ENCODE measurements around the gene MBD4.
"Not testable (repeated sequence)": the region's sequence is repeated elsewhere in the genome, so short reads cannot be mapped to it uniquely, and the experiment has no call there.

The MBD4 gene

GRCh38 chr3:129403450-129403849 is 36.3 kb downstream of the MBD4 start:
- DNase-seq, result no peak

GRCh38 chr3:129402616-129403015 is 37.1 kb downstream of the MBD4 start:
- DNase-seq, result no peak

- DNase-seq, result no peak
Measured at GRCh38 chr3:129402210-129402609, 37.5 kb downstream of the MBD4 start.

GRCh38 chr3:129399895-129400357 is 39.8 kb downstream of the MBD4 start:
- DNase-seq, result no peak

DNA sequence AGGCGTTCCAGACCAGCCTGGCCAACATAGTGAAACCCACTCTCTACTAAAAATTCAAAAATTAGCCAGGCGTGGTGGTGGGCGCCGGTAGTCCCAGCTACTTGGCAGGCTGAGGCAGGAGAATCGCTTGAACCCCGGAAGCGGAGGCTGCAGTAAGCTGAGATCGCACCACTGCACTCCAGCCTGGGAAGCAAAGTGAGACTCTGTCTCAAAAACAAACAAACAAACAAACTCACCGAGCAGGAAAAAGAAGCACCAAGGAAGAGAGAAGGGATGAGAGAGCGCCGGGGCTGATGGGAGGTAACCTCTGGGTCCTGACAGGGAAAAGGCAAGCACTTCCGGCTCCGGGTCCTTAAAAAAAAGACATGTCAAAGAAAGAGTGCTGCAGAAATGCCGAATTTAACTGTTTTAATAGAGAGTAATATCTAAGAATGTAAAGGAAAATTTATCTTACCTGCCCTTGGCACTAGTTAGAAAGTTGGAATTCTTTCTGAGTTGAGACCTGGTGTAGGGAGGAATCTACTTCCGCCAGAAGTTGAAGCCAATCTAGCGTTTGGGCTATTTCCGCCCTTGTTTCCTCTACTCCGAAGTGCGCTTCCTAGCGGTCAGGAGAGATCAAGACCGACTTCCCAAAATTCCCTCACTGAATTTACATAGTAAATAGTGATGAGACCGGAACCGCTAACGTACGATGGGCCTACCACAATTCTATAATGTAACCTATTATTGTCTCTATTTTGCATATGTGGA is 40.4 kb downstream of the MBD4 start:
- DNase-seq, result peak; percentile 49 to 93

GRCh38 chr3:129398803-129399144 is 41.0 kb downstream of the MBD4 start:
- DNase-seq, result peak in 1 of 2 donors; percentile 40

DNA sequence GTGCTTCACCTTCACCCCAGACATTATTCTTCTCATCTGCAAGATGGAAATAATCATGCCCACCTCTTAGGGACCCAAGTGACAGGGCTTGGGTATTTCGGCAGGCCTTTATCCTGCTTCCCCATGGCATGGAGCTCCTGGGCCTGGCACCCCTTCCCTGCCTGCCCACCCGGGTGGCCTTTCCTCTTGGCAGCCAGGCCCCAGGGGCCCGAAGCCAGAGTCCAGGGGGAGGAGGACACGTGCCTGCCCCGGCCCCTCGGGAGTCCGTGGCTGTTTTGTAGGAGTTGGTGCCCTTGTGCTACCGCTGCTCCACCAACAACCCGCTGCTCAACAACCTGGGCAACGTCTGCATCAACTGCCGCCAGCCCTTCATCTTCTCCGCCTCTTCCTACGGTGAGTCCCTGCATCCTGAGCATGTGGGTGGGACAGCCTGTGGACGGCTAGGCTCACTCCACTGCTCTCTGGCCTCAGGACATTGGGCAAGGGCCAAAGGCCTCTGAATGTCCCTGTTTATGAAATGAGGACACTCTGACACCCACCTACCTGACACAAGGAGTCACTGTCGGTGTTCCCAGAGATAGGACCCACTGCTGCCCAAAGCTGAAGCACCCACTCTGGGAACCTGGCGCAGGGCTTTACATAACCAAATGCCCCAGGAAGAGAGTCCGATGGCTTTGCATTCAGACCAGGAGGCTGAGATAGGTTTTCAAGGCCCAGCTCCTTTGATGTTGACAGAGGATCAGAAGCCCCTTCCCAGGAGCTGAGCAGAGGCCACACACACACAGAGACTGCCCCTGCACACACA is 45.8 kb downstream of the MBD4 start:
- DNase-seq, result not testable (repeated sequence)

GRCh38 chr3:129393271-129393670 is 46.5 kb downstream of the MBD4 start:
- DNase-seq, result no peak

DNA sequence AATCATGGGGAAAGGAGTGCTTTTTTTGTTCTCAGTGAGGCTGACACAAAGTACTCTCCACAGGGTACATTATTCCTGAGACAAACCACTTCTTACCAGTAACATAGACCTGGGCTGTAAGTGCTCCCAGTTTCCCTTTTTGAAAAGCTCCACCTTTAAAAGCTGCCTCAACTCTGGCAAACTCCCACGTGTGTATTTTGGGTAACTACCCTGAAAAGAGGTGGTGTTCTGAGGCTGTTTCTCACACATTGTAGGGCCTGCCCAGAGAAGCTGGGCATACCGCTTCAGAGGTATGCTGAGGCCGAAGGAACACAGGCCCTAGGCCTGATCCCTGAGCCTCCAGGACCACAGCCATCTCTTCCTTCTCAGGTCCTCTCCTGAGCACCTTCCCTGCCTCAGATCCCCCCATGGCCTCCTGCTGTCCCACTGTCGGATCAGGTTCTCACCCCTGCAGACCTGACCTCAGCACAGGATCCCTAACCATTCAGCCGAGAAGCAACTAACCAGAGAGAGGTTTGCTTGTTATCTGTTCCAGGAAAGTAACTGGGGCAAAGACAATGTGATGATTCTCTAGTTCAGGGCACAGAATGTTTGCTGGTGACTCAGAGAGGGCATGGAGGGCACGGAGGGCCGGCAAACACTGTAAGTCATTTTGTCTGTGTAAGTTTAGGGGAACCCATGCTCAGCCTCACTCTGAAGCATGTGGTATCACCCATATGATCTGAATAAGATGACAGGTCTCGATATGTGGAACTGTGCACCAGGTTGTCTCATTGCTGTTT is 47.5 kb downstream of the MBD4 start:
- DNase-seq, result not testable (repeated sequence)

DNA sequence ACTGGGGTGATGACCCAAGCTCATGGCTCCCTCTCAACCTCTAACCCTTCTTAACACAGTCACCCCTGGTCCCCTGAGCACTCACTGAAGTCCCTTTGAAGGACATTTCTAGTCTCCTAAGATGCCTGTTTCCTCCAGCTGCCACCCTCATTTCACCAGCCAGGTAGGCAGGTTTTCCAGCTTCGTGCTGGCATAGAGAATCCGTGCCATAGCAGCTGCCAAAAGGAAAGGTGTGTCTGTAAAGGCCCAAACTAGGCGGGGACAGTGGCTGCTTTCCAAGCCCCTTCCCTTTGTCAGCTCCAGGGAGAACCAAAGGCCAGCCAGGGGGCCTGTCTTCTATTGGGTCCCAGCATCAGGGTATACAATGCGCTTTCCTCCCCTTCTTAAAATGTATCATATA is 48.2 kb downstream of the MBD4 start:
- not testable (repeated sequence) for DNase-seq

DNA sequence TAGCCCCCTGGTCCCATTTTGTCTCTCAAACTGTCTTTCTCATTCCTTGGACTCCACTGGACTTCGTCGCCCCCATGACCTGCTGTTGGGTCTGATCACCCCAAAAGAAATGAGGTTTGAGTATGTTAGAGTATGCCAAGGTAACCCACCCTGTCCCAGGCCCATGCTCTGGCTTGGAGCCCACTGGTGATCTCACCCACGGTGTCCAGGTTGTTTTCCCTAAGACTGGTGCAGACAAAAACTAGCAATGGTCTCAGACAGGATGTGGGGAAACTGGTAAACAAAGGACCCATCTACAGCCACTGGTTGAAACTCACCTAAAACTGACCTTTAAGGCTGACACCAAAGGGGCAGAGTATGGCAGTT is 50.2 kb downstream of the MBD4 start:
- DNase-seq, result no peak

DNA sequence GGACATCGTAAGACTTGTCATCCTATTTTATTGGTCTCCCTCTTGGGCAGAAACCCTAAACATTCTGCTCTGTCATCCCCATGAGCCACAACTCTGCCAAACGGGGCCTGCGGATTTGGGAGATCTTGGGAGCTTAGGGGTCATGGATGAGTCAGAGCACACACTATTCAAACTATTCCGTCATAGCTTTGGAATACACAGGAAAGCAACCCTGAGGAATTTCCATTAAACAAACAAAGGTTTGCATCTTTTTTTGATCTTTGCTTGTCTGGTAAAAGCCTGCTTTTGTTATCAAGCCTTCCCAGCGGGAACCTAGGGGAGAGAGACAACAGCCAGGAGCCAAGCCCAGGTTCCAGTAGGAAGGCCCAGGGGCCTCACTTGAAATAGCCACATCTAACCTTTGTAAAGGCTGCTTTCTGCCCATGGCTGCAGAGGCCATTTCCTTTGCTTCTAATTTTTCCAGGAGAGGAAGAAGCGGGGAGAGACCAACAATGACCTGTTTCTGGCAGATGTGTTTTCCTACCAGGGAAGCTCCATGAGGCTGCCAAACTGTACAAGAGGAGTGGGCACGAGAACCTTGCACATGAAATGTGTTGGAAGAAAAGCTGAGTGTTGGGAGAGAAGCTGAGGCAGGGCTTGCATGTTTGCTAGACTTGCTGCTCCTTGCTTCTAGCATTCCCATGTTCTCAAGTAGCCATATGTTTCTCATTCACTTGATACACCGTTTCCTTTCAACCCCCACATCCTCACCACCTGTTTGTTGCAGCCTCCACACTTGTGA is 50.8 kb downstream of the MBD4 start:
- DNase-seq, result not testable (repeated sequence)

DNA sequence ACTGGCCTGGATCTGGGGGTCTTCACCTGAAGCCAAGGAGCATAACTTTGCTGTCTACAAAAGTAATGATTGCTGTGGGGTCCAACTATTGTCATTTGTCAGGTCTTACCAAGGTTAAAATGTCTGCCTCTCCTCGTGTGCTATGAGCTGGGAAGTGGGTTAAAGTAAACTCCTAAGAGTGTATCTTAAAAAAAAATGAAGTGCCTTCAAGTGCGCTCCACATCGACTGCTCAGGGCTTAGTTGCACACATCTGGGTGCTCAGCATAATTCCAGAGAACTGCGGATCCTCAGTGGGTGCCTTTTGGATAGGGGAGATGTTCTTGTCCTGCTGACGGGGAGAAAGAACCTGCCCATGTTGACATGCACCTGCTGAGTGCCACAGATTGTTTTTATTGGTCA is 52.3 kb downstream of the MBD4 start:
- no peak for DNase-seq

GRCh38 chr3:129386984-129387383 is 52.8 kb downstream of the MBD4 start:
- no peak for DNase-seq

DNA sequence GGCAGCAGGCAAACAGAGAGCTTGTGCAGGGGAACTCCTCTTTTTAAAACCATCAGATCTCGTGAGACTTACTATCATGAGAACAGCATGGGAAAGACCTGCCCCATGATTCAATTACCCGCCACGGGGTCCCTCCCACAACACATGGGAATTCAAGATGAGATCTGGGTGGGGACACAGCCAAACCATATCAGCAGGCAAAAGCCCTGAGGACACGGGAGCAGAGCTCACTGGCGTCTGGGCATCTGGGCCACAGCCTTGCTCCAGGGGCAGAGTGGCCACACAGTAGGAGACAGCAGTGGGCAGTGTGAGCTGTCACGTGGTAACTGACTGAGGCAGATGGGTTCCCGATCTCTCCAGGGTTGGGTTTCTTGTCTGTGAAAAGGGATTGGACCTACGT is 54.2 kb downstream of the MBD4 start:
- DNase-seq, result not testable (repeated sequence)

DNA sequence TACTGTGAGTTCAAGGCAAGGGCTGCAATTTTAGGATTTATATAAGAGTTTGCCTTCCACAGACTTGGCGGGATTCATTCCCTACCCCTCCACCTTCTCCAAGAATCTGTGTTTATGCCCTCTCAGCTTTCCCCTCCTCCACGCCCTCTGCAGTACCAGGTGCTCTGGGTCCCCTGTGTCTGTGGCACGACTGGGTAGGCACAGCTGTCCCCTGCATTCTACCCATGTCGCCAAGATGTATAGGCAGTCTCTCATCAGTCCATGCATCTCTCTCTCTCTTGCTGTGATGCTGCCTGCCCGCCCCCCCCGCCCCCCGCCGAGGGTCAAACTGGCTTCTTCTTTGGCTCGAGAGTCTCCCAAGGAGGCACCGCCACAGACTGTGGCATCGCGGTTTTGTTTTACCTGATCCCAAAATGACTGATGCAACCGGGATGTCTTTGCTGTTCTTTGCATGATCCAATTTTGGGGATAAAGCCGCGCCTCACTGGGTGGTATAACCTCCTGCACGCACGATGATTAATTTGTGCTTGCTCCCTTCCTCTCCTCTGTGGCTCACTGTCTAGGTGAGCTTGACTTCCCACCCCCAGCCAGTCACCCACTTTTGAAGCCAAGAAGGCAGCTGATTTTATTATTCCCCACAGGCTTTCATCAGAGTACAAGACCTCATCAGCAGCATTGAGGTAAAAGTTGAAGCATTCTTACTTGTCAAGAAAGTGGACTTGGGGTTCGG is 55.0 kb downstream of the MBD4 start:
- DNase-seq, result no peak

DNA sequence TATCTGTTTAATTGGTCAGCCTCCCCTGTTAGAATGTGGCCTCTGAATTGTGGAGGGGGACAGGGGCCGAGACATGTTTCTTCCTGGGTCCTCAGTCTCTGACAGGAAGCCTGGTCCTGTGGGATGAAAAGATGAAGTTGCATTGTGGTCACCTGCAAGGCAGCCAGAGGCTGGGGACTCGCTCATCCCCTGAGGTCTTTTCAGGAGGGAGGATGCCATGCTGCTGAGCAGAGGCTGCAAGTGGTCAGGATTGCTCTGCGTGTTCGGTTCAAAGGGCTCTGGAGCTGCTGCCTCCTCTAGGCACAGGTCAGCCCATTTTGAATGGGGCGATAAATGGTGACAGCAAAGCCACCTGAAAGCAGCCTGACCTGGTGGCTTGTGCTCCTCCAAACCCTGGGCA is 55.6 kb downstream of the MBD4 start:
- DNase-seq, result not testable (repeated sequence)

DNA sequence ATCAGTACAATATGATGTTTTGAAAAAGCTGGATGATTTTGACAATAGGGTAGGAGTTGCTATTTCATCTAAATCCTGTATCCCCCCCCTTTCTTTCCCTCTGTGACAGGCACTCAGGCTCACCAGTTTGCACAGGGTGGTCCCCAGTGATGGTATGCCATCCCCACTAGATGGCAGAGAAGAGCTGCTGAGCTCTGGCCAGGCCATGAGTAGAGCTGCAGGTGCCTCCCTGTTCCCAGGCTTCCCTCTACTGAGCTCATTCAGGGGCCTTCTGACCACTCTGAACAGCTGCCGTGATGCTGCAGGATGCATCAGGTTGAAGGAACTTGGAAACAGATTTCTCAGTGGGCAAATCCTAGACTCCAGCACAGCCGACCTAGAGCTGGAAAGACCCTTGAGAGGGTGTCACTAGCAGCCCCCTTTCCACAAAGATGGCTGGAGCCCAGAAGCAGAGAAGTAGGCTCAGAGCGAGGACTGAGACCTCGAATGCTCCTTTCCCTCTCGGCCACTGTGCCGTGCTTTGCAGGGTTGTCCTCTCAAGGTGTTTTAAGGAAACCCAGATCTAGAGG is 56.4 kb downstream of the MBD4 start:
- peak in 1 of 2 donors; percentile 32 for DNase-seq

DNA sequence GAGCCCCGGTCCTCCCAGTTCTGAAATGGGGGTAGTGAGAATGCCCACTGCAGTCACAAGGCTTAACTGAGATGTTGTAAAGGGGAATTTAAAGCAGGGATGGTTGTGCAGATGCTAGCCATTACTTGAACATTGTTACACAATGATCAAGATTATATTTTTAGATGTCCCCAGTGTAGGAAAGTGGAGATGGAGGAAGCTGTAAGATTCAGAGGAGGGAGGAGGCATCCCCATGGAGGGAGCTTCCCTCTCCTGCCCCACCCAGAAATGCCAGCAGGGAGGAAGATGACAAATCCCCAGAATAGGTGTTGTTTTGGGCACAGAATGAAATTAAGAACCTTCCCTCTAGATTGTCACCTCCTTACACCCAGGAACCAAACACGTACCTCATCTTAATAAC is 57.4 kb downstream of the MBD4 start:
- no peak for DNase-seq

Measured in bone marrow (tissue), 2 donors.